ENCODE measurements around the gene THPO. TPM values are rescaled to one million over a fixed set of nuclear protein-coding genes. Genes with fewer than 3 reads are reported as not detected.

THPO gene
- total and polyA plus RNA-seq, 5 donors from 2014 or later = not detected

DNA sequence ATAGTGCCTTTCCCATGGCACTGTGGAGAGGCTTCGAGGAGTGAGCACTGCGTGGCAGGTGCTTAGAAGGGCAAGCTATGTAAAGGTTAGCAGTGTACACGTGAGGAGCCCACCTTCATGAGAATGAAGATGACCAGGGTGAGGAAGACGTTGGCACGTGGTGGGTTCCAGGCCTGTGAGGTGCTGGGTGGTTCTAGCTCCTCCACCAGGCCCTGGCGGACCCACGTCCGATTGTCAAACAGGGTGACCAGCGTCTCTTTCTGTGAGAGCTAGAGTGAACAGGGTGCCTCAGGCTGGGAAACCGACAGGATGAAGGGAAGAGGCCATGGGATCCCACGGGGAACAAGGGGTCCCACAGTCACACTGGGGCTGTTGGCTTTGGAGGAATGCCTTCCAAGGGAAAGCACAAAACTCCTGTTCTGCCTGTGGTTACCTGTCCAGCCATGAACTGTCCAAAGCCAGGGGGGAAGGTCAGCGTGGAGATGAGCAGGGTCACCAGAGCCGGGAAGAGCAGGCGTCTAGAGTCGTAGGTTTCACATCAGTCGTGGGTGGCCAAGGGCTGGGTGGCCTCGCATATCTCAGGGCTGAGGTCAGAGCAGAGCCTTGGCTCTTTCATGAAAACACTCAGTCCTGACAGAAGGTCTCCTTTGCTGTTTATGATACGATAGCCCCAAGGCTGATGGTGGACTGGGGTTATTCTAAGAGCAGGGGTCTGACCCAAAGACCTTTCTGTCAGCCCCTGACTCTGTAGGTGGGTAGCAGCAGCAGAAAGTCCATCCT, 22.6 kb downstream of the THPO start:
- no peaks in the 10 kb centered on the region for H3K27me3 ChIP-seq (ENCODE audit: control insufficient read depth, insufficient read depth, low read length)
- DNase-seq (no peak), ATAC-seq (ENCODE audit: low read depth in 2 of 2) (no peak)
- H3K4me1 Mint-ChIP-seq = peaks cover 0 to 6% (median 4%) of the 10 kb centered on the region in 4 donors
- no peaks in the 10 kb centered on the region for H3K9me3 Mint-ChIP-seq
- H3K4me1 ChIP-seq (ENCODE audit: control insufficient read depth, insufficient read depth, low read length, poor library complexity, severe bottlenecking) = peaks cover 5% of the 10 kb centered on the region
- H3K36me3 ChIP-seq (ENCODE audit: control insufficient read depth, insufficient read depth, low read length) = no peaks in the 10 kb centered on the region
- no peak overlapping the region for H3K27ac Mint-ChIP-seq
- peaks cover 5% of the 10 kb centered on the region for H3K36me3 Mint-ChIP-seq
- peaks cover 4% of the 10 kb centered on the region for H3K27me3 Mint-ChIP-seq
- H3K4me3 ChIP-seq (ENCODE audit: low read depth, low read length) = no peak overlapping the region
- H3K27ac ChIP-seq (ENCODE audit: insufficient read depth, low read length, poor library complexity, severe bottlenecking) = no peak overlapping the region
- H3K9me3 ChIP-seq (ENCODE audit: control insufficient read depth in 2 of 2, low read length in 2 of 2) = no peaks in the 10 kb centered on the region
- peak overlapping the region in 1 of 4 donors; percentile 80 for H3K4me3 Mint-ChIP-seq

DNA sequence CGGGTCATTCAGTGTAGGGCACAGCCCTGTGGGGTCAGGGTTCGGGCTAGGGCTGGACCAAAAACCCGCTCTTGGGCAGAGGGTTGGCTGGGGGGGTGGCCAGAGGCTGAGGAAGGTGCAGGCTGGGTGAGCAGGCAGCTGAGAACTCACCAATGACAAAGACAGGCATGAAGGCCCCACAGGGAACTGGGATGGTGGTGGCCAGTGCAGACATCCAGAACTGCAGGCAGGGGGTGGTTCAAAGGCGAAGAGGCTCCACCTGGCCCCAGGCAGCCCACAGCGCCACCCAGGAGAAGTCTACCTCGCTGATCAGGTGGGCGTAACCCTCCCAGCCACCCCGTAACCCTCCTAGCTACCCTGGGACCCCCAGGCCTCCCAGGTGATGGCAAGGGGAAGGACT, 23.3 kb downstream of the THPO start:
- Histone ChIP-seq H3K36me3 (ENCODE audit: control insufficient read depth, insufficient read depth, low read length) (no peaks in the 10 kb centered on the region), H3K9me3 (ENCODE audit: control insufficient read depth in 2 of 2, low read length in 2 of 2) (no peaks in the 10 kb centered on the region), H3K4me3 (ENCODE audit: low read depth, low read length) (no peak overlapping the region), H3K4me1 (ENCODE audit: control insufficient read depth, insufficient read depth, low read length, poor library complexity, severe bottlenecking) (peaks cover 4% of the 10 kb centered on the region), H3K27me3 (ENCODE audit: control insufficient read depth, insufficient read depth, low read length) (no peaks in the 10 kb centered on the region), H3K27ac (ENCODE audit: insufficient read depth, low read length, poor library complexity, severe bottlenecking) (no peak overlapping the region)
- Mint-ChIP-seq H3K4me1 (no peaks in the 10 kb centered on the region), H3K27me3 (peaks cover 4% of the 10 kb centered on the region), H3K27ac (no peak overlapping the region), H3K9me3 (no peaks in the 10 kb centered on the region), H3K4me3 (peak overlapping the region in 1 of 4 donors; percentile 80), H3K36me3 (peaks cover 5% of the 10 kb centered on the region)
- DNase-seq (no peak), ATAC-seq (ENCODE audit: low read depth in 2 of 2) (no peak)

DNA sequence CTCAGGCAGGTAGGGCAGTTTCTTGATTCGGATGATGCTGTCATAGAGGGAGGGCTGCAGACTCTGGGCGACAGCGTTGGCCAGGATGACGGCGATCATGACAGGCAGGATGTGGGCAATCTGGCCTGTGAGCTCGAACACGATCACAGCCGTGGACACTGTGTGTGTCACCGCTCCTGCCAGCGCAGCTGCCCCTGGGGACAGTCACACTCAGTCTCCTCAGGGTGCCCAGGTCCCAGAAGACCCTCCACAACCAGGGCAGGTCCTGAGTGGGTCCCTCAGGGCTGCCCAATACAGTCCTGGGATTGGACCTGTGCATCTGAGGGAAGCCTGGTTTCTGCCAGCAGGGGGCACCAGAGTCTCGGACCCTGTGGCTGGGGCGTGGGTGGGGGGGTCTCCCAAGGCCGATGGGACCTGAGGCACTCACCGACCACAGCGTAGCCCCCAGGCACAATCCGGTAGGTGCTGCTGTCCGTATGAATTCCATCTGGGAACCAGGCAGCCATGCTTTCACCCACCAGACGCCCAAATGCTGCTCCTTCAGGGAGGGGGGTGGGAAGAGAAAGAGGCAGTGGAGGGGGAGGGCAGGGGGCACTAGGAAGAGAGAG, 23.8 kb downstream of the THPO start:
- Histone ChIP-seq H3K4me3 (ENCODE audit: low read depth, low read length) (no peak overlapping the region), H3K27me3 (ENCODE audit: control insufficient read depth, insufficient read depth, low read length) (no peaks in the 10 kb centered on the region), H3K9me3 (ENCODE audit: control insufficient read depth in 2 of 2, low read length in 2 of 2) (no peaks in the 10 kb centered on the region), H3K36me3 (ENCODE audit: control insufficient read depth, insufficient read depth, low read length) (no peaks in the 10 kb centered on the region), H3K27ac (ENCODE audit: insufficient read depth, low read length, poor library complexity, severe bottlenecking) (no peak overlapping the region), H3K4me1 (ENCODE audit: control insufficient read depth, insufficient read depth, low read length, poor library complexity, severe bottlenecking) (peaks cover 4% of the 10 kb centered on the region)
- DNase-seq (peak; percentile 40 to 46 (median 45)), ATAC-seq (ENCODE audit: low read depth in 2 of 2) (peak; percentile 61 to 73)
- no peaks in the 10 kb centered on the region for H3K4me1 Mint-ChIP-seq
- no peak overlapping the region for H3K27ac Mint-ChIP-seq
- peaks cover 5% of the 10 kb centered on the region for H3K36me3 Mint-ChIP-seq
- peaks cover 4% of the 10 kb centered on the region for H3K27me3 Mint-ChIP-seq
- H3K9me3 Mint-ChIP-seq = no peaks in the 10 kb centered on the region
- no peak overlapping the region for H3K4me3 Mint-ChIP-seq

DNA sequence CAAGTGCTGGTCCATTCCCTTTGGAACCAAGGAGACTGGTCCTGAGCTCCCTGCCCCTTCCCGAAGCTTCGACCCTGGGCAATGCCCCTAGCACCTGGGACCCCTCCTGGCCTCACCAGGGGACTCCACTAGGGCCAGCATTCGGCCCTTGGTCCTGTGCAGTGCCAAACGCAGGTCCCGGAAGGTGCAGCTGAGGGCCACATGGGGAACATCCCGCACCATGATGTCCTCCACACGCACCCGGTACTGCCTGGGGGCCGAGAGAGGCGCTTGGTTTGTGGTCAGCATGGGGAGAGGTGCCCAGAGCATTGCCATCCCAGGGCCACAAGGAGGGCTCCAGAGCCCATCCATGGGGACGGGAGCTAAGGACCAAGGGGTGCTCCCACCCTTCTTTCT, 24.5 kb downstream of the THPO start:
- Histone ChIP-seq H3K4me3 (ENCODE audit: low read depth, low read length) (no peak overlapping the region), H3K27ac (ENCODE audit: insufficient read depth, low read length, poor library complexity, severe bottlenecking) (no peak overlapping the region), H3K4me1 (ENCODE audit: control insufficient read depth, insufficient read depth, low read length, poor library complexity, severe bottlenecking) (peaks cover 4% of the 10 kb centered on the region), H3K27me3 (ENCODE audit: control insufficient read depth, insufficient read depth, low read length) (no peaks in the 10 kb centered on the region), H3K9me3 (ENCODE audit: control insufficient read depth in 2 of 2, low read length in 2 of 2) (no peaks in the 10 kb centered on the region), H3K36me3 (ENCODE audit: control insufficient read depth, insufficient read depth, low read length) (no peaks in the 10 kb centered on the region)
- no peak overlapping the region for H3K27ac Mint-ChIP-seq
- H3K36me3 Mint-ChIP-seq = peaks cover 5% of the 10 kb centered on the region
- DNase-seq (no peak), ATAC-seq (ENCODE audit: low read depth in 2 of 2) (no peak)
- no peaks in the 10 kb centered on the region for H3K9me3 Mint-ChIP-seq
- no peak overlapping the region for H3K4me3 Mint-ChIP-seq
- no peaks in the 10 kb centered on the region for H3K4me1 Mint-ChIP-seq
- peaks cover 4% of the 10 kb centered on the region for H3K27me3 Mint-ChIP-seq

DNA sequence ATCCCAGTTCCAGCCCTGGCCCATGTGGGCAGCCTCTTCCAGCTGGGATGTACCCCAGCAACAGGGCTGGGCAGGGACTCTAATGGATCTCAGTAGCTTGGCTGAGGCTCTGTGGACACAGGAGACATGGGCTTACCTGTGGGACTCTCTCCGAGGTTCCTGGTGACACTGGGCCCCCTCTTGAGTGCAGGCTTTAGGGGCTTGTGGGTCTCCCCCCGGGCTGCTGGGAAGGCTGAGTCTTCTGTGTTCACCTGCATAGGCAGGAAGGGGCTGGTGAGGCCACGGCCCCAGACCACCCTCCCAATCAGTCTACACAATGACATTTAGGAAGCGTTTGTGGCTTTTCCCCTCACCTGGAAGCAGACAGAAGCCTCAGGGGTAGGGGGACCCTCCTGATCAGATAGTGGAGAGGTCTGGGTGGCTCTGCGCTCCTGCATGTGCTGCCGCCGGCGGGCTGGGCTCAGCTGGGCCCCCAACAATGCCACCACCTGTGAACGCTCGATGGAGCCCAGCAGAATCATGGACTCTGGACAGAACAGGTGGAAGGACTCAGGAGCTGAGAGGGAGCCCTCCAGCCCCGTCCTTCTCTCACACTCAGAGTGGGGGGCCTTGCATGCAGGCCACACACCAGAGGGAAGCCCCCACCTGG, 25.0 kb downstream of the THPO start:
- no peaks in the 10 kb centered on the region for H3K27me3 ChIP-seq (ENCODE audit: control insufficient read depth, insufficient read depth, low read length)
- Mint-ChIP-seq H3K4me3 (no peak overlapping the region), H3K9me3 (no peaks in the 10 kb centered on the region), H3K27ac (no peak overlapping the region), H3K27me3 (peaks cover 4% of the 10 kb centered on the region), H3K4me1 (no peaks in the 10 kb centered on the region), H3K36me3 (peaks cover 5% of the 10 kb centered on the region)
- no peaks in the 10 kb centered on the region for H3K9me3 ChIP-seq (ENCODE audit: control insufficient read depth in 2 of 2, low read length in 2 of 2)
- DNase-seq (no peak), ATAC-seq (ENCODE audit: low read depth in 2 of 2) (no peak)
- H3K4me3 ChIP-seq (ENCODE audit: low read depth, low read length) = no peak overlapping the region
- H3K4me1 ChIP-seq (ENCODE audit: control insufficient read depth, insufficient read depth, low read length, poor library complexity, severe bottlenecking) = peaks cover 4% of the 10 kb centered on the region
- H3K27ac ChIP-seq (ENCODE audit: insufficient read depth, low read length, poor library complexity, severe bottlenecking) = no peak overlapping the region
- no peaks in the 10 kb centered on the region for H3K36me3 ChIP-seq (ENCODE audit: control insufficient read depth, insufficient read depth, low read length)

DNA sequence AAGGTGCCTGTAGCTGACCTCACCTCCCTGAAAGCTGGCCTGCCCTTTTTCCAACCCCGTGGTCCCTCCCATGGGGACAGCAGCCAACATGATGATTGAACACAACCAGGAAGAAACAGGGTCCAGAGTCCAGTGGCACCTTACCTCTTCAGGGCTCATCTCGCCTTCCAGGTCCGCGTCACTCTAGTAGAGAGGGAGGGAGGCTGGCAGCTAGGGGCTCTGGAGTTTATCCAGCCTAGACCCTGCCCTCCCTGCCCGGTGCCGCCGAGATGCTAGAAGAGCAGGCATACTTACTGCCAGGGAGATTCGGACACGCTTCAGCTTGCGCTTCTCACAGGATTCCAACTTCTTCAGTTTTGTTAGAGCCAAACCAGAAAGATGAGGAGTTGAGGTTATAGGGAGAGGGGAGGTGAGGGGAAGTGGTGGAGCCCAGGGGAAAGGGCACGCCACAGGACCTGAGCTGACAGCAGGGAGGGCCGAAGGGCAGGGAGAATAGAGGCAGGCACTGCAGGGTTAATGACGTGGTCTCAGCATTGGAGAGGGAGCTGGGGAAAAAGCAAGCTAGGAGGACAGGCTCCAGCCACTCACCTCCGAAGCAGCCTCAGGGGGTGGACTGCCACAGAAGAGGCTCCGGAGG, 25.7 kb downstream of the THPO start:
- DNase-seq = no peak
- H3K9me3 Mint-ChIP-seq = no peaks in the 10 kb centered on the region
- Histone ChIP-seq H3K36me3 (ENCODE audit: control insufficient read depth, insufficient read depth, low read length) (no peaks in the 10 kb centered on the region), H3K4me3 (ENCODE audit: low read depth, low read length) (no peak overlapping the region), H3K27ac (ENCODE audit: insufficient read depth, low read length, poor library complexity, severe bottlenecking) (no peak overlapping the region), H3K4me1 (ENCODE audit: control insufficient read depth, insufficient read depth, low read length, poor library complexity, severe bottlenecking) (peaks cover 4% of the 10 kb centered on the region), H3K27me3 (ENCODE audit: control insufficient read depth, insufficient read depth, low read length) (no peaks in the 10 kb centered on the region), H3K9me3 (ENCODE audit: control insufficient read depth in 2 of 2, low read length in 2 of 2) (no peaks in the 10 kb centered on the region)
- no peak for ATAC-seq (ENCODE audit: low read depth in 2 of 2)
- peak overlapping the region in 1 of 4 donors; percentile 15 for H3K4me3 Mint-ChIP-seq
- peaks cover 5% of the 10 kb centered on the region for H3K36me3 Mint-ChIP-seq
- peak overlapping the region in 1 of 3 donors; percentile 11 for H3K27ac Mint-ChIP-seq
- H3K4me1 Mint-ChIP-seq = no peaks in the 10 kb centered on the region
- H3K27me3 Mint-ChIP-seq = peaks cover 4% of the 10 kb centered on the region

DNA sequence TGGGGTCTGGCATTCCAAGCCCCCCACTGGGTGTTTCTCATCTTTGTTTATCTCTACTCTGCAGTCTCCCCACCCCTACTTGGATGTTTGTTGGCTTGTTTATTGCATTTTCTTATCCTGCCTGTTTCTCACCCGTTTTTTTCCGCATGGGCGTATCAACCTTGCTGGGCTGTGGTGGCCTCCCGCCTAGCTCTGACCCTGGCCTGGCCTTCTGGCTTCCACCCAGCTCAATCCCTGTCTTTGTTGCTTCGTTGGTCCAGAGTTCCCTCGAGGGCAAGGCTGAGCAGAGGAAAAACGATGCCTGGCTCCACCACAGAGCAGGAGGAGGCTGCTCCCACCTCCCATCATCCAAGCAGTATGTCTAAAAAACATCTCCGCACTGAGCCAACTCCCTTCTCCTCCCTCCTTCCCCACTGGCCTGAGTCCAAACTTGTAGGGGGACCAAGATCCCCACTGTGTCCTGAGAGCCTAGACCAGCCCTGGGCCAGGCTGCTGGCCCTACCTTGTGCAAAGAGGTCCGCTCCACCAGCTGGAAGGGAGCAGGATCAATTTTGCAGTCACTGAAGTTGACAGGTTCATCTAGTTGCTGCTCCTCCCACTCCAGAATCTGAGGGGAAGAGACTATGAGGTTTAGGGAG, 26.4 kb downstream of the THPO start:
- ATAC-seq (ENCODE audit: low read depth in 2 of 2) (no peak), DNase-seq (no peak)
- H3K27me3 ChIP-seq (ENCODE audit: control insufficient read depth, insufficient read depth, low read length) = no peaks in the 10 kb centered on the region
- H3K27me3 Mint-ChIP-seq = peaks cover 4% of the 10 kb centered on the region
- H3K4me1 Mint-ChIP-seq = no peaks in the 10 kb centered on the region
- no peak overlapping the region for H3K27ac ChIP-seq (ENCODE audit: insufficient read depth, low read length, poor library complexity, severe bottlenecking)
- no peaks in the 10 kb centered on the region for H3K9me3 ChIP-seq (ENCODE audit: control insufficient read depth in 2 of 2, low read length in 2 of 2)
- peaks cover 5% of the 10 kb centered on the region for H3K36me3 Mint-ChIP-seq
- no peaks in the 10 kb centered on the region for H3K36me3 ChIP-seq (ENCODE audit: control insufficient read depth, insufficient read depth, low read length)
- no peaks in the 10 kb centered on the region for H3K9me3 Mint-ChIP-seq
- H3K4me3 Mint-ChIP-seq = no peak overlapping the region
- H3K27ac Mint-ChIP-seq = no peak overlapping the region
- H3K4me1 ChIP-seq (ENCODE audit: control insufficient read depth, insufficient read depth, low read length, poor library complexity, severe bottlenecking) = peaks cover 4% of the 10 kb centered on the region
- H3K4me3 ChIP-seq (ENCODE audit: low read depth, low read length) = no peak overlapping the region
